H1 (cell line): Measurements from ENCODE around the gene LTC4S. TPM values are rescaled to one million over a fixed set of nuclear protein-coding genes. Genes with fewer than 3 reads are reported as not detected.
A peak's percentile ranks its signal among the peaks of the same experiment; 100 is the strongest.

Experiments
- CTCF ChIA-PET: fragments of 300-600 bp; sonication (Branson Sonifier 250); formaldehyde crosslinking; loops from one replicate; lab custom pipeline; 2021; ENCODE audit not compliant: partially characterized antibody; lab: Charles Lee
- POLR2A ChIA-PET: fragments of 300-600 bp; sonication (Branson Sonifier 250); formaldehyde crosslinking; loops from one replicate; lab custom pipeline; 2021; ENCODE audit warnings: inconsistent platforms; ENCODE audit not compliant: partially characterized antibody; lab: Charles Lee
- DNase-seq, 2 experiments: peaks; one replicate each; pipeline versions ENCODE4 v3.0.0 to v3.0.0-alpha.2; 2010 to 2022; ENCODE audit warnings: low spot score in 2 of 2, low read depth in 1 of 2, mixed read lengths in 1 of 2
- FAIRE-seq: peaks from 2 replicates; lab custom pipeline; 2011; peaks lifted over from hg19 to GRCh38; lab: Jason Lieb, UNC
- H2AFZ ChIP-seq: 2 replicates; pipeline ENCODE4 v1.8.1; 2012; ENCODE audit warnings: low read length, inconsistent platforms
- H2AK5ac ChIP-seq: 2 replicates; pipeline ENCODE4 v1.6.1; 2013; ENCODE audit warnings: low read depth, low read length
- H2BK120ac ChIP-seq: replicated peaks from 2 replicates; pipeline ENCODE3; 2013; ENCODE audit warnings: low read depth, low read length, inconsistent platforms
- H2BK12ac ChIP-seq: 2 replicates; pipeline ENCODE4 v1.6.1; 2013; ENCODE audit warnings: low read depth, low read length
- H2BK15ac ChIP-seq: 2 replicates; pipeline ENCODE4 v1.6.1; 2013; ENCODE audit warnings: low read length
- H2BK20ac ChIP-seq: 2 replicates; pipeline ENCODE4 v1.6.1; 2013; ENCODE audit warnings: low read length
- H2BK5ac ChIP-seq: 2 replicates; pipeline ENCODE4 v1.6.1; 2013; ENCODE audit warnings: low read depth, low read length
- H3K14ac ChIP-seq: 2 replicates; pipeline ENCODE4 v1.6.1; 2013; ENCODE audit warnings: inconsistent platforms; ENCODE audit not compliant: insufficient read length
- H3K18ac ChIP-seq: 2 replicates; pipeline ENCODE4 v1.6.1; 2013; ENCODE audit warnings: low read length; ENCODE audit errors: extremely low read depth
- H3K23ac ChIP-seq: 2 replicates; pipeline ENCODE4 v1.6.1; 2013; ENCODE audit warnings: inconsistent platforms; ENCODE audit not compliant: insufficient read length
- H3K23me2 ChIP-seq: 2 replicates; pipeline ENCODE4 v1.6.1; 2013; ENCODE audit warnings: low read depth, low read length
- H3K27ac ChIP-seq: 2 replicates; pipeline ENCODE4 v1.6.1; 2011; ENCODE audit warnings: low read depth, low read length, inconsistent platforms
- H3K27me3 ChIP-seq, 4 experiments: replicated peaks in 1 of 4; 1 replicate in 1 of 4; 2 replicates in 3 of 4; pipeline versions ENCODE4 v1.6.1 to v1.8.1; 2011 to 2013; ENCODE audit warnings: low read length in 3 of 4, mild to moderate bottlenecking in 3 of 4, inconsistent platforms in 2 of 4, mixed read lengths in 2 of 4, moderate library complexity in 1 of 4; ENCODE audit not compliant: control insufficient read depth in 3 of 4, insufficient read depth in 3 of 4; ENCODE audit errors: extremely low read depth in 1 of 4
- H3K36me3 ChIP-seq, 4 experiments: 2 replicates each; pipeline versions ENCODE4 v1.6.1 to v1.8.1; 2011 to 2013; ENCODE audit warnings: mild to moderate bottlenecking in 4 of 4, low read length in 3 of 4, moderate library complexity in 2 of 4, control low read depth in 1 of 4, inconsistent platforms in 1 of 4; ENCODE audit not compliant: insufficient read depth in 4 of 4, control insufficient read depth in 2 of 4
- H3K4ac ChIP-seq: replicated peaks from 2 replicates; pipeline ENCODE3; 2013; ENCODE audit warnings: low read length, low read depth, mixed read lengths, inconsistent platforms; ENCODE audit not compliant: insufficient read length
- H3K4me1 ChIP-seq, 4 experiments: replicated peaks in 1 of 4; 1 replicate in 1 of 4; 2 replicates in 3 of 4; pipeline versions ENCODE4 v1.6.1 to v1.8.1; 2011 to 2013; ENCODE audit warnings: low read length in 3 of 4, inconsistent platforms in 2 of 4, mixed read lengths in 1 of 4; ENCODE audit not compliant: insufficient read depth in 4 of 4, control insufficient read depth in 3 of 4
- H3K4me2 ChIP-seq, 2 experiments: 2 replicates each; pipeline versions ENCODE4 v1.6.1 to v1.8.1; 2011 to 2013; ENCODE audit warnings: low read depth in 2 of 2, low read length in 2 of 2, control low read depth in 1 of 2, inconsistent platforms in 1 of 2, mild to moderate bottlenecking in 1 of 2; ENCODE audit not compliant: insufficient read depth in 1 of 2
- H3K4me3 ChIP-seq, 4 experiments: fragments of 200-600, 300-600 bp in 1 of 4; sonication (generic), shearing (Covaris generic), sonication (Bioruptor Twin) in 1 of 4; 2 replicates each; pipeline versions ENCODE4 v1.5.1 to v1.8.1; 2011 to 2016; ENCODE audit warnings: low read length in 4 of 4, low read depth in 3 of 4, control low read depth in 2 of 4, inconsistent platforms in 2 of 4, mild to moderate bottlenecking in 2 of 4, mixed read lengths in 1 of 4, moderate library complexity in 1 of 4; ENCODE audit not compliant: insufficient read depth in 2 of 4; ENCODE audit errors: extremely low read depth in 1 of 4
- H3K56ac ChIP-seq: replicated peaks from 2 replicates; pipeline ENCODE3; 2013; ENCODE audit warnings: low read depth, mild to moderate bottlenecking, mixed read lengths, low read length, inconsistent platforms; ENCODE audit not compliant: insufficient read length
- H3K79me1 ChIP-seq: 2 replicates; pipeline ENCODE4 v1.6.1; 2013; ENCODE audit warnings: low read depth, low read length, control low read depth
- H3K79me2 ChIP-seq, 2 experiments: 2 replicates each; pipeline versions ENCODE4 v1.6.1 to v1.8.1; 2012 to 2013; ENCODE audit warnings: low read length in 2 of 2, mild to moderate bottlenecking in 2 of 2, inconsistent platforms in 1 of 2; ENCODE audit not compliant: insufficient read depth in 2 of 2, control insufficient read depth in 1 of 2
- H3K9ac ChIP-seq, 4 experiments: replicated peaks in 1 of 4; 1 replicate in 1 of 4; 2 replicates in 3 of 4; pipeline versions ENCODE4 v1.6.1 to v1.8.1; 2011 to 2013; ENCODE audit warnings: low read depth in 3 of 4, low read length in 3 of 4, control low read depth in 2 of 4, mild to moderate bottlenecking in 2 of 4, moderate library complexity in 2 of 4, inconsistent platforms in 1 of 4; ENCODE audit errors: extremely low read depth in 1 of 4
- H3K9me3 ChIP-seq, 2 experiments: 2 replicates each; pipeline versions ENCODE4 v1.6.1 to v1.8.1; 2012 to 2013; ENCODE audit warnings: mild to moderate bottlenecking in 2 of 2, moderate library complexity in 2 of 2, control low read depth in 1 of 2, inconsistent platforms in 1 of 2, low read depth in 1 of 2, low read length in 1 of 2, mixed read lengths in 1 of 2; ENCODE audit not compliant: insufficient read depth in 2 of 2
- H4K20me1 ChIP-seq, 2 experiments: replicated peaks in 1 of 2; 2 replicates each; pipeline versions ENCODE3 to v1.8.1; 2011 to 2013; ENCODE audit warnings: inconsistent platforms in 2 of 2, low read length in 2 of 2, mild to moderate bottlenecking in 1 of 2; ENCODE audit not compliant: insufficient read depth in 2 of 2, control insufficient read depth in 1 of 2
- H4K5ac ChIP-seq: 2 replicates; pipeline ENCODE4 v1.6.1; 2013; ENCODE audit warnings: low read length, low read depth, mixed read lengths, inconsistent platforms; ENCODE audit not compliant: insufficient read length
- H4K8ac ChIP-seq: 2 replicates; pipeline ENCODE4 v1.8.0; 2013; ENCODE audit warnings: mild to moderate bottlenecking, moderate library complexity, low read length, inconsistent platforms; ENCODE audit not compliant: insufficient read depth; ENCODE audit errors: extremely low read depth
- H4K91ac ChIP-seq: replicated peaks from 2 replicates; pipeline ENCODE3; 2013; ENCODE audit warnings: low read length, mixed read lengths, inconsistent platforms; ENCODE audit not compliant: insufficient read length
- CREB1 ChIP-seq: IDR thresholded peaks from 2 replicates; pipeline ENCODE4 v1.6.1; 2012; ENCODE audit warnings: inconsistent platforms
- GABPA ChIP-seq: IDR thresholded peaks from 2 replicates; pipeline ENCODE4 v1.6.1; 2011; ENCODE audit warnings: mild to moderate bottlenecking, low read length, moderate library complexity, borderline replicate concordance; ENCODE audit not compliant: insufficient read depth
- POLR2AphosphoS5 ChIP-seq: IDR thresholded peaks from 2 replicates; pipeline ENCODE4 v1.6.1; 2011; ENCODE audit warnings: low read depth, low read length
- SIRT6 ChIP-seq: IDR thresholded peaks from one replicate; pipeline ENCODE4 v1.7.1; 2012; ENCODE audit warnings: low read length, inconsistent platforms
- TBP ChIP-seq: IDR thresholded peaks from 2 replicates; pipeline ENCODE4 v1.6.1; 2011; ENCODE audit warnings: low read depth, low read length, improper control_type of control experiment
- WGBS, 2 experiments: shearing (Covaris generic) in 1 of 2; methylation state at CpG; one replicate each; pipeline versions ENCODE4 v1.1.6 to v1.1.7; 2013 to 2015; ENCODE audit warnings: low lambda C conversion rate in 2 of 2, mixed read lengths in 2 of 2, inconsistent platforms in 1 of 2, low coverage in 1 of 2, missing lambda C conversion rate in 1 of 2; ENCODE audit not compliant: insufficient replicate concordance in 2 of 2, insufficient coverage in 1 of 2, insufficient read length in 1 of 2; ENCODE audit errors: extremely low coverage in 1 of 2, missing lambda C conversion rate in 1 of 2; 5-methylcytosine and 5-hydroxymethylcytosine counted together
- polyA plus RNA-seq, 7 experiments: library from polyadenylated mRNA; depleted of rRNA in 3 of 7; stranded (reverse) in 5 of 7; unstranded in 2 of 7; fragments of >200 nt in 5 of 7; fragments of 200-250 nt in 2 of 7; gene quantifications; 1 replicate in 5 of 7; 2 replicates in 1 of 7; 4 replicates in 1 of 7; pipeline versions ENCODE4 v1.2.1 to v1.2.3, GENCODE V29; 2011 to 2013; ENCODE audit warnings: missing spikeins in 2 of 7, mixed read lengths in 2 of 7
- total RNA-seq: library from RNA; stranded (reverse); fragmentation: NEBNext Ultra II Directional; extraction: Animal tissue kit (Norgen Biotek cat#: 25700); gene quantifications from 2 replicates; pipeline ENCODE4 v1.2.1, GENCODE V29; 2021
- TF ChIP-seq, protein P1 (sequence below): IDR thresholded peaks from 2 replicates; pipeline ENCODE4 v1.6.1; 2012; ENCODE audit warnings: inconsistent platforms

Gene LTC4S
- total and polyA plus RNA-seq, 2 of the 8 experiments (the other 6 are each of a cell fraction or from before 2014, with no cell fraction given) = 2.2 to 3.7 TPM

- no peak overlapping the region for H3K9ac ChIP-seq
- H3K27me3 ChIP-seq = no peaks in the 10 kb centered on the region
- no peak overlapping the region for H4K91ac ChIP-seq
- H2BK5ac ChIP-seq = no peak overlapping the region
- TF ChIP-seq GABPA (no peak), CREB1 (no peak), SIRT6 (no peak), POLR2AphosphoS5 (no peak), TBP (no peak)
- TF ChIP-seq, protein P1, sequence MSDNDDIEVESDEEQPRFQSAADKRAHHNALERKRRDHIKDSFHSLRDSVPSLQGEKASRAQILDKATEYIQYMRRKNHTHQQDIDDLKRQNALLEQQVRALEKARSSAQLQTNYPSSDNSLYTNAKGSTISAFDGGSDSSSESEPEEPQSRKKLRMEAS = no peak
- WGBS, 2 experiments = 87% methylated on average over 10 of the region's 10 CpGs; no CpG with 5 or more reads in 1 of the 2 experiments
- peaks cover 23 to 34% of the 10 kb centered on the region in 2 experiments for H4K20me1 ChIP-seq
- no peak overlapping the region; the same call in 1 of the 2 replicates for H4K8ac ChIP-seq
- ChIA-PET CTCF (interaction anchor here (0.6 to 4.9 kb wide), 25 partner anchors 8 to 150 kb away, joined by 3 to 32 read pairs (median 5); partner anchors contain the start of gene LTC4S), POLR2A (interaction anchor here (0.6 to 2.5 kb wide), 8 partner anchors 17 to 144 kb away, joined by 3 to 10 read pairs (median 3); partner anchors contain the start of genes HNRNPH1, MAML1 and MGAT4B)
- H3K4ac ChIP-seq = no peak overlapping the region
- peaks cover 3 to 80% of the 10 kb centered on the region in 2 experiments; a peak in 3 of 4 replicates for H3K79me2 ChIP-seq
- H2BK20ac ChIP-seq = no peak overlapping the region
- no peak overlapping the region for H2BK12ac ChIP-seq
- no peak overlapping the region for H2AFZ ChIP-seq
- no peak overlapping the region for H3K18ac ChIP-seq
- no peaks in the 10 kb centered on the region for H3K9me3 ChIP-seq
- FAIRE-seq (no peak), DNase-seq (no peak)
- H3K4me2 ChIP-seq = no peak overlapping the region
- no peak overlapping the region; the same call in 1 of the 2 replicates for H3K27ac ChIP-seq
- H2BK120ac ChIP-seq = no peak overlapping the region
- no peak overlapping the region for H2BK15ac ChIP-seq
- peaks cover 14 to 19% (median 16%) of the 10 kb centered on the region in 4 experiments for H3K36me3 ChIP-seq
- peaks cover 3 to 19% (median 5%) of the 10 kb centered on the region in 4 experiments for H3K4me1 ChIP-seq
- no peak overlapping the region for H3K14ac ChIP-seq
- no peaks in the 10 kb centered on the region for H3K23me2 ChIP-seq
- H3K23ac ChIP-seq = no peak overlapping the region
- H4K5ac ChIP-seq = no peak overlapping the region
- 0 out of 2 replicates have a peak overlapping the region, but pooled peaks have one; percentile 14 for H2AK5ac ChIP-seq
- H3K56ac ChIP-seq = no peak overlapping the region
- peaks cover 21% of the 10 kb centered on the region for H3K79me1 ChIP-seq
- H3K4me3 ChIP-seq = no peak overlapping the region
These were observed 31.6 kb upstream of the LTC4S start for GRCh38 chr5:179762079-179762780.
